Measurements from ENCODE around the gene RABL6. TPM values are rescaled to one million over a fixed set of nuclear protein-coding genes. Genes with fewer than 3 reads are reported as not detected.
"Not testable (repeated sequence)": the region's sequence is repeated elsewhere in the genome, so short reads cannot be mapped to it uniquely, and the experiment has no call there.

RABL6 gene
- 43.8 and 47.7 TPM in 2 replicates for total RNA-seq

- peak; percentile 80 to 82 for DNase-seq (ENCODE audit: low read depth in 2 of 2)
Measured at GRCh38 chr9:136807281-136808074, at the start of gene RABL6. Gene RABL6, plus strand, starts transcription at chr9:136807948. Its CDS starts 249 bp downstream, at chr9:136808197.

- no peak for DNase-seq (ENCODE audit: low read depth in 2 of 2)
Measured at GRCh38 chr9:136759001-136759400, 48.7 kb upstream of the RABL6 start.

- DNase-seq (ENCODE audit: low read depth in 2 of 2) = no peak
Measured at GRCh38 chr9:136759436-136760325, 48.1 kb upstream of the RABL6 start.

- no peak for DNase-seq (ENCODE audit: low read depth in 2 of 2)
Measured at GRCh38 chr9:136760424-136760823, 47.3 kb upstream of the RABL6 start.

GRCh38 chr9:136760834-136761544, 46.8 kb upstream of the RABL6 start:
- peak; percentile 62 to 67 for DNase-seq (ENCODE audit: low read depth in 2 of 2)

GRCh38 chr9:136761545-136761981, 46.2 kb upstream of the RABL6 start:
- DNase-seq (ENCODE audit: low read depth in 2 of 2) = no peak

- no peak for DNase-seq (ENCODE audit: low read depth in 2 of 2)
Measured at GRCh38 chr9:136762221-136762691, 45.5 kb upstream of the RABL6 start.

GRCh38 chr9:136762915-136763648, 44.7 kb upstream of the RABL6 start:
- DNase-seq (ENCODE audit: low read depth in 2 of 2) = peak in 1 of 2 donors; percentile 56

- DNase-seq (ENCODE audit: low read depth in 2 of 2) = no peak
Measured at GRCh38 chr9:136763649-136764035, 44.1 kb upstream of the RABL6 start.

- DNase-seq (ENCODE audit: low read depth in 2 of 2) = no peak
Measured at GRCh38 chr9:136764301-136764891, 43.4 kb upstream of the RABL6 start, which contains the start of gene LCN15. Gene LCN15, minus strand, starts transcription at chr9:136764518. Its CDS starts 30 bp downstream, at chr9:136764488.

GRCh38 chr9:136765041-136765440, 42.7 kb upstream of the RABL6 start:
- no peak for DNase-seq (ENCODE audit: low read depth in 2 of 2)

GRCh38 chr9:136765745-136766409, 41.9 kb upstream of the RABL6 start:
- not testable (repeated sequence) for DNase-seq (ENCODE audit: low read depth in 2 of 2)

GRCh38 chr9:136766410-136767120, 41.2 kb upstream of the RABL6 start:
- DNase-seq (ENCODE audit: low read depth in 2 of 2) = peak in 1 of 2 donors; percentile 68

- peak; percentile 27 to 52 for DNase-seq (ENCODE audit: low read depth in 2 of 2)
Measured at GRCh38 chr9:136769710-136770191, 38.0 kb upstream of the RABL6 start.

GRCh38 chr9:136771907-136772415, 35.8 kb upstream of the RABL6 start:
- no peak for DNase-seq (ENCODE audit: low read depth in 2 of 2)

- peak; percentile 30 to 62 for DNase-seq (ENCODE audit: low read depth in 2 of 2)
Measured at GRCh38 chr9:136773386-136774044, 34.2 kb upstream of the RABL6 start.

GRCh38 chr9:136774416-136775045, 33.2 kb upstream of the RABL6 start:
- no peak for DNase-seq (ENCODE audit: low read depth in 2 of 2)

- DNase-seq (ENCODE audit: low read depth in 2 of 2) = no peak
Measured at GRCh38 chr9:136775191-136775590, 32.6 kb upstream of the RABL6 start.

Data from lung microvascular endothelial cell (primary cell).